Hematopoietic multipotent progenitor cell treated with erythropoietin and hydrocortisone succinate and interleukin-3 and kit ligand, for 8 days (in vitro differentiated cells): ENCODE measurements around the gene ERO1B.
"Not testable (repeated sequence)": the region's sequence is repeated elsewhere in the genome, so short reads cannot be mapped to it uniquely, and the experiment has no call there.

Experiments used
- DNase-seq: peaks from one replicate; pipeline ENCODE4 v3.0.0-alpha.2; 2015

Gene ERO1B

GRCh38 chr1:236242568-236242967 lies 39.2 kb downstream of the ERO1B start:
- no peak for DNase-seq

DNA sequence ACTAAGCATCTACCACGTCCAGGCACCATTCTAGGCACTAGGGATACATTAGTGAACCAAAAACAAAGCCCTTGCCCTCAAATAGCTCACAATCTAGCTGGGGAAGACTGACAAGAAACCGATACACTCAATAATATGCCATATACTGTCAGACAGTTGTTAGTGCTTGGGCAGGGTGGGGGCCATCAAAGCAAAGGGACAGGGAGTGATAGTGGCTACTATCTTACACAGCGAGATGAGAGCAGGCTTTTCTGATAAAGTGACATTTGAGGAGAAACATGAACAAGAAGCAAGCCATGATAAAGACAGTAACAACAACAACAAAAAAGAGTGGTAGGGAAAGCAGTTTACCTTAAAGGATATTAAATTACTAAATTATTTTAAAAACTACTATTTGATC lies 41.1 kb downstream of the ERO1B start:
- DNase-seq: peak; percentile 58

DNA sequence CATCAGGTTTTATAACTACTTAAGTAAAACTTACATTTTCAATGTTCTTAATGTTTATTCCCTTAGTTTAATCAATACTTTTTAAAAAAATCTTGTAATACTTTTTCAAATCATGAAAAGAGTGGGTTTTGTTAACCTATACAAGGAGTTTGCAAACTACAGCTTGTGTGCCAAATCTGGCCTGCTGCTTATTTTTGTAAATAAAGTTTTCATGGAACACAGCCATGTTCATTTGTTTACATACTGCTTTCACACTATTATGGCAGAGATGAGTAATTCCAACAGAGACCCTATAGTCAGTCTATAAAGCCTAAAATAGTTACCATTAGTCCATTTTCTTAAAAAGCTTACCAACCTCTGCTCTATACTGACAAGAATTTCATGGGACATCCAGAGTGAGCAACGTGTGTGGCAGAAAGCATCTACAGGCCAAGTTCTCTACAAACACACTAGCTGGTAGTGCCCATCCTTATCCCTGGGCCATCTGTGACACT lies 42.6 kb downstream of the ERO1B start:
- no peak for DNase-seq

DNA sequence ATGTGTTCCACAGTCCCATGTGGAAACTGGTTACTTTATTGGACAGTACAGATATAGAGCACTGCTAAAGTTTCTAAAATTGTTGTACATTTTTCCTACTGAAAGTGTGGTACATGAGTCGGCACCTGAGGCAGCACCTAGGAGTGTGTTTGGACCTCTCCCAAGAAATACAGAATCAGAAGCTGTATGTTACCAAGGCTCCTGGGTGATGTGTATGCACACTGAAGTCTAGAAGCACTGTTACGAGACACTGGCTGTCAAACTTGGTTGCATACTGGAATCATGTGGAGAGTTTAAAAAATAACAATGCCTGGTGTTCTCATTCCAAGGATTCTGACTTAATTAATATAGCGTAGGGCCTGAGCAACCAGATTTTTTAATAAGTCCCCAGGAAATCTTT lies 46.6 kb downstream of the ERO1B start:
- DNase-seq: no peak

DNA sequence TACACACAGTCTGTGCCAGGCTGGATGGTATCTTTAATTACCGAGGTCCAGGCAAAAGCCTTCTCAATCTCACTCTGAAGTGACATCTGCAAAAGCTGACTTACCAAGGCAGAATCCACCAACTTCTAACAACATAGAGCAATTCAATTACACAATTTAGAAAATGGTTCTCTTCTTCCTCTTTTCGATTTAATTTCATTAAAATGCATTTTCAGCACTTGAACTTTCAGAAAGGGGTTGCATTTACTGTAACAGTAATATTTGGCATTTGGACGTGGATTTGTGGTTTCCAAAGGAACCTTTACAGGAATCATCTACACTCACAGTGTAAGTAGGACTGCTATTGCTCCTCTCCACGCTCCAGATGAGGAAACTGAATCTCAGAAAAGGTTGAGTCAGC lies 53.3 kb downstream of the ERO1B start:
- DNase-seq: no peak

- no peak for DNase-seq
Observed at GRCh38 chr1:236222632-236223031, 59.1 kb downstream of the ERO1B start.

DNA sequence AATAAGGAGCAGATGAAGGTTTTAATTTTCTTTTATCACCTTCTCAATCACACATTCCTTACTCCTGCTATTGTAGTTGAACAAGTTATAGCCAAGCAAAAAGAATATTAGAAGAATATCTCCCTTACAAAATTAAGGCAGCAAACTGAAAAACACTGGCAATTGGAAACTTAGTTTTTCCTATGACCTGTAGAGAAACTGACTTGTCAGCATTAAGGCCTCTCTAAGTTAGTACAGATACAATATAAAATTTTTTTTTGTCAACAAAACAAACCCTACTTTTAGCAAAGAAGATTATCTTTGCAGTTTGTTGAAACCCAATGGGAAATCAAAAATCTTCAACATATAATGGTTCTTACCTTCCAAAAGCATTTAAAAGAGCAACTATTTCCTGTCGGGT lies 61.3 kb downstream of the ERO1B start:
- no peak for DNase-seq

DNA sequence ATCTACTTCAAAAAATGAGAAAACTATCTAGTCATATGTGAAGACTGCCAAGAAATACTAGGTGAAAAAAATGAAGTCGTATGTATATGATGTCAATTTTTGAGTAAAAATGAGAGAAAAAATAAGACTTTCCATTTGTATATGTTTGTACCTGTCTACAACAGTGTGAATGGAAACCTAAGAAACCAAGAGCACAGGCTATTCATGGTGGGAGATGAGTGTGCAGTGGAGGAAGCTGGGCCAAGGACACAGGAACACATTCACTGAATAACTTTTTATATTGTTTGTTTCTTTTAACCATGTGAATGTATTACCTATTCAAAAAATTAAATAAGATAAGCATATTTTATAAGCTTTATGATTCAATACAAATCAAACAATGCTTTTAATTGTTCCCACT lies 67.0 kb downstream of the ERO1B start:
- no peak for DNase-seq

GRCh38 chr1:236213534-236213933 lies 68.2 kb downstream of the ERO1B start:
- no peak for DNase-seq

- no peak for DNase-seq
Observed at GRCh38 chr1:236211815-236212214, 69.9 kb downstream of the ERO1B start.

DNA sequence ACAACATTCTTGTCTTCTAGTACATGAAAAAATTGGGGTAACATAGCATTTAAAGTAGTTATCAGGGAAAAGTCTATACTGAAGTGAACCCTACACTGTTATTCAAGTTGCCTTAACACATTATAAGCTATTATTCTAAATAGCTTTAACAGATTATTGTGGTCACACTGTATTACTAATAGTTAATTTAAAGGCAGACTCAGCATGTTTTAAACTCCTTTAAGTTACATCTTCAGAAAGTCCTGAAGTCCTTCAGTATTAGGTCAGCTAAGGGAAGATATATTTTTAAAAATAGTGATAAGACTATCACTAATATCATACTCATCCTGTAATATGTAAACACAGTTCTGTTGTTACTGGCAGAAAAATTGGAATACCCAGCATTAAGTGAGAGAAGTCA lies 72.0 kb downstream of the ERO1B start:
- DNase-seq: no peak

DNA sequence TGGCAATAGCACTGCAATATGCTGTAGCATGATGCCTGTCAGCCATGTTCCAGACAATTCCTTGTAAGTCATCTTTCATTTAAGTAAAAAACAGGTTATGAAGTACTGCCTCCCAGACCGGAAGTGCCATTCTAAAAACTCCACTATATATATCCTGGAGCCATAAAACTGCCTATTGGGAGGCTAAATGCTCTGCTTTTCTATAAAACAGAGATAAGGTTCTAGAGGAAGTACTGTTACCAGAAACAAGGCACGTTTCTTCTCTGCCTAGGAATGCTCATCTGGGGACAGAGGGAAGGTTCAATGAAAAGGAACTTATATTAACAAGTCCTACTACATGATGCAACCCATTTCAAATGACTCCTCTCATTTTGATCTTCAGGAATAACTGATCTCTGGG lies 72.6 kb downstream of the ERO1B start:
- no peak for DNase-seq

DNA sequence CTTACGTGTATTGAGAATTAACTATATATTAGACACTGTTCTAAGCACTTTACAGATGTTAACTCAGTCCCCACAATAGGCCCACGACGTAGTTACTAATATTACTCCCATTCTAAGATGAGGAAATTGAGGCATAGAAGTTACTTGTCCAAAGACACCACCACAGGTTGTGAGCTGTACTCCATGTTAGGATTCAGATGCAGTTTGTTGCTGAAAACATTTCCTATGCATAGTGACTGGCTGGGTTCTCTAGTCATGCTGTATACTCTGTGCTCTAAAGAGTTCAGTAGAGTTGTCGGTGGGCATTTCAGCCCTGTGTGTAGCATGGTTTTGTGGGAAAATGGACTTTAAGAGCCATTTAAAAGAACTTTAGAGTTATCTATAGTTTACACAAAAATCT lies 74.2 kb downstream of the ERO1B start:
- DNase-seq: no peak

DNA sequence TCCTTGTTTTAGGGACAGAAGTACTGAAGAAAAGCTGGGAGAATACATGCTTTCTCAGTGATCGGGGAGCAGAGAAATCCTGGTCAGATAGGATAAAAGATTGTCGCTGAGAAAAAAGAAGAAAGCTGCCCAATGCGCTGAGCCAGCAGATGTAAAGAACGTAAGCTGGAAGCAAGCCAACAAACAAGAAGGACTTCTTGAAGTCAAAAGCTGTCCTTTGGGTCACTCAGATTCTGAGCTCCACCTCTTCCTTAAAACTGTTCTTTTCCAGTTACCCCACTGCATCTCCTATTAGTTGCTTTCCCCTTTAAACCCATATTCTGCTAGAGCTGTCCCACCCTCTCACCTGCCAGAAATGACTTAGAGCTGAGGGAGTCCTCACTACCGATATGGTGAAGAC lies 74.6 kb downstream of the ERO1B start:
- DNase-seq: no peak

DNA sequence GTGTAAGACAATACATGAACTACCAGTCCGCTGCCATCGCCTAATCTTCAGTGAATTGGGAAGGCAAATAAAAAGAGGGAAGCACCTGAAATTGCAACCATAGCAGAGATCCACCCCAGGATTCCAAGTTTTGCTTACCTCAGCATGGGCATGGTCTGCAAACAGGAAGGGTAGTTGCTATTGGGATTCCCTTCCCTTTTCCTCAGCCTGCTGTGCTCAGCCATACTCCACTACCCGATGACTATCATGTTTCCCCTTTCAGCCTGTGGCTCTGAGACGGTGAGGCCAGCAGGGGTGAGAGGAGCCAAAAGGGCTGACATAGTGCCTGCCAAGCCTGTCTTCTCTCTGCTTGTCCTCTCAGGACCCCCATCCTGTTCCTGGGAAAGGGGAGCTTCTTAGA lies 75.2 kb downstream of the ERO1B start:
- DNase-seq: no peak

- no peak for DNase-seq
Observed at GRCh38 chr1:236204656-236205055, 77.1 kb downstream of the ERO1B start.

DNA sequence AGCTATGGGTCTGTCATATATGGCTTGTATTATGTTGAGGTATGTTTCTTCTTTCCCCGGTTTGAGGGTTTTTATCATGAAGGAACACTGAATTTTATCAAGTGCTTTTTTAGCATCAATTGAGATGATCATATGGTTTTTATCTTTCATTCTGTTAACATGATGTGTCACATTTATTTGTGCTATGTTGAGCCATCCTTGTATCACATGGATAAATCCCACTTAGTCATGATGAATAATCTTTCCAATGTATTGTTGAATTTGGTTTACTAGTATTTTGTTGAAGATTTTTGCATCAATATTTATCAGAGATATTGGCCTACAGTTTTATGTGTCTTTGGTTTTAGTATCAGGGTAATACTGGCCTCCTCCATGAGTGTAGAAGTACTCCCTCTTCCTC lies 77.7 kb downstream of the ERO1B start:
- no peak for DNase-seq

- DNase-seq: no peak
Observed at GRCh38 chr1:236201786-236202185, 80.0 kb downstream of the ERO1B start.

- no peak for DNase-seq
Observed at GRCh38 chr1:236200925-236201324, 80.8 kb downstream of the ERO1B start.

GRCh38 chr1:236193184-236193583 lies 88.6 kb downstream of the ERO1B start:
- no peak for DNase-seq

GRCh38 chr1:236188084-236188483 lies 93.7 kb downstream of the ERO1B start:
- not testable (repeated sequence) for DNase-seq

DNA sequence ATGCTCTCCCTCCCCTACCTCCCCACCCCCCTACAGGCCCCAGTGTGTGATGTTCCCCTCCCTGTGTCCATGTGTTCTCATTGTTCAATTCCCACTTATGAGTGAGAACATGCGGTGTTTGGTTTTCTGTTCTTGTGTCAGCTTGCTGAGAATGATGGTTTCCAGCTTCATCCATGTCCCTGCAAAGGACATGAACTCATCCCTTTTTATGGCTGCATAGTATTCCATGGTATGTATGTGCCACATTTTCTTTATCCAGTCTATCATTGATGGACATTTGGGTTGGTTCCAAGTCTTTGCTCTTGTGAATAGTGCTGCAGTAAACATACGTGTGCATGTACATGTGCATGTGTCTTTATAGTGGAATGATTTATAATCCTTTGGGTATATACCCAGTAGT lies 95.3 kb downstream of the ERO1B start:
- not testable (repeated sequence) for DNase-seq

DNA sequence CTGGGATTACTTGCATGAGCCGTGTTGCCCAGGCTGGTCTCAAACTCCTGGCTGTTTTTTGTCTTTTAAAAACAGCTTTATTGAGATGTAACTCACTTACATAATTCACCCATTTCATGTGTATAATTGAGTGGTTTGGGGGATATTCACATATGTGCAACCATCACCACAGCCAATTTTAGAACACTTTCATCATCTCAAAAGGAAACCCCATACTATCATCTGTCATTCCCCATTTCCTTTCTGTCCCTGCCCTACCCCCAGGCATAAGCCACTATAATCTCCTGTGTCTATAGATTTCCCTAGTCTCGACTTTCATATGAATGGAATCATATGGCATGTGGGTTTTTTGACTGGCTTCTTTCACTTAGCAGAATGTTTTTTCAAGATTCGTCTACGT lies 96.1 kb downstream of the ERO1B start:
- DNase-seq: peak; percentile 10

- DNase-seq: no peak
Observed at GRCh38 chr1:236181059-236181458, 100.7 kb downstream of the ERO1B start.

DNA sequence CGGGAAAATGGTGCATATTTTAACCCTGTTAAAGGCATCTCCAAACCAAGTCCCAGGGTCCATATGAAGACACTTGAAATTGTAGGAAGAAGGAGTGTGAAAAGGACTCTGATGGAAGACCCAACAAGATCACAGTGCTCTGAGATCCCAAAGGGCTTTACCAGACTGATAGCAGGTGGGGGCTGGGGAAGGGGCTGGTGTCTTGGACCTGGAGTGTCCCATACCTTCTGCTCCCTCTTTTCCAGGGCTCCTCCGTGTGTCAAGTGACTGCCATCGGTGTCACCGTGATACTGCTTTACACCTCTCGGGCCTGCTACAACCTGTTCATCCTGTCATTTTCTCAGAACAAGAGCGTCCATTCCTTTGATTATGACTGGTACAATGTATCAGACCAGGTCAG lies 102.1 kb downstream of the ERO1B start:
- DNase-seq: no peak
